Measurements from ENCODE around the gene HACD3. TPM values are rescaled to one million over a fixed set of nuclear protein-coding genes. Genes with fewer than 3 reads are reported as not detected.

HACD3 gene
- total and polyA plus RNA-seq, 2 of the 13 experiments (the other 11 are each of a cell fraction or from before 2014, with no cell fraction given), result 73.6 to 161 TPM

DNA sequence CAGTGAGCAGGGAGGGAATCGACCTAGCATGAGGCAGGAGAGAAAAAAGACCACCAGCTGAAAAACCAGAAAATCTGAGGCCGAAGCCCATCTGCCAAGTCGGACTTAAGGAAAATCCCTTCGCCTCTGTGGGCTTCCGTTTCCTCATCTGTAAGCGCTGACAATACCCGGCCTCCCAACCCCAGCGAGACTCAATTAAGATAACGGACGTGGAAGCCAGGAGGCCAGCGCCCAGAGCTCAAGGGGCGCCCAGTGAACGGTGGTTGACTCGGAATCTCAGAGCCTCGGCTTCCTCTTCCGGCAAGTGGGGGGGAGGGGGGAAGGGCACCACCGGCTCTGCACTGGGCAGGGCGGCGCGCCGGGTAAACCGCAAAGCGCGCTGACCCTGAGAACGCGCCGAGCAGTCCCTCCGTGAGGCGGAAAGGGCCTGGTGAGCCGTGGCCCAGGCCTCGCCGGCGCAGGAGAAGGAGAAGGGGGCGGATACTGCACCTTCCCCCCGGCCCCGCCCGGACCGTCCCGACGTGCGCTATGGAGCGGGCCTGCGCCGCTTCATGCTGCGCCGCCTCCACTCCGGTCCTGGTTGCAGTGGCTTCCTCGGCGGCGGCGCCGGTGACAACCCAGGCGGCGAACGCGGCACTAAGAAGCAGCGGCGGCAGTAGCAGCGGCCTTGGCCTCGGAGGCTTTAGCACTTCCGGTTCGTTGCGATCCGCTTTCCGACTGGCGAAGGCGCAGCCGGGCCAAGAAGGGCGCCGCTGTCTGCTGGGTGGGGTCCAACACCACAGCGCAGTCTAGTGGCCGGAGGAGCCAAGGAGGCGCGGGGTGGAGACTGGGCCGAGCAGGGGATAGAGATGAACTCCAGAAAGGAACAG is 13.0 kb upstream of the HACD3 start, which contains the start of gene DPP8 (continued):
- TF ChIP-seq, protein P1, sequence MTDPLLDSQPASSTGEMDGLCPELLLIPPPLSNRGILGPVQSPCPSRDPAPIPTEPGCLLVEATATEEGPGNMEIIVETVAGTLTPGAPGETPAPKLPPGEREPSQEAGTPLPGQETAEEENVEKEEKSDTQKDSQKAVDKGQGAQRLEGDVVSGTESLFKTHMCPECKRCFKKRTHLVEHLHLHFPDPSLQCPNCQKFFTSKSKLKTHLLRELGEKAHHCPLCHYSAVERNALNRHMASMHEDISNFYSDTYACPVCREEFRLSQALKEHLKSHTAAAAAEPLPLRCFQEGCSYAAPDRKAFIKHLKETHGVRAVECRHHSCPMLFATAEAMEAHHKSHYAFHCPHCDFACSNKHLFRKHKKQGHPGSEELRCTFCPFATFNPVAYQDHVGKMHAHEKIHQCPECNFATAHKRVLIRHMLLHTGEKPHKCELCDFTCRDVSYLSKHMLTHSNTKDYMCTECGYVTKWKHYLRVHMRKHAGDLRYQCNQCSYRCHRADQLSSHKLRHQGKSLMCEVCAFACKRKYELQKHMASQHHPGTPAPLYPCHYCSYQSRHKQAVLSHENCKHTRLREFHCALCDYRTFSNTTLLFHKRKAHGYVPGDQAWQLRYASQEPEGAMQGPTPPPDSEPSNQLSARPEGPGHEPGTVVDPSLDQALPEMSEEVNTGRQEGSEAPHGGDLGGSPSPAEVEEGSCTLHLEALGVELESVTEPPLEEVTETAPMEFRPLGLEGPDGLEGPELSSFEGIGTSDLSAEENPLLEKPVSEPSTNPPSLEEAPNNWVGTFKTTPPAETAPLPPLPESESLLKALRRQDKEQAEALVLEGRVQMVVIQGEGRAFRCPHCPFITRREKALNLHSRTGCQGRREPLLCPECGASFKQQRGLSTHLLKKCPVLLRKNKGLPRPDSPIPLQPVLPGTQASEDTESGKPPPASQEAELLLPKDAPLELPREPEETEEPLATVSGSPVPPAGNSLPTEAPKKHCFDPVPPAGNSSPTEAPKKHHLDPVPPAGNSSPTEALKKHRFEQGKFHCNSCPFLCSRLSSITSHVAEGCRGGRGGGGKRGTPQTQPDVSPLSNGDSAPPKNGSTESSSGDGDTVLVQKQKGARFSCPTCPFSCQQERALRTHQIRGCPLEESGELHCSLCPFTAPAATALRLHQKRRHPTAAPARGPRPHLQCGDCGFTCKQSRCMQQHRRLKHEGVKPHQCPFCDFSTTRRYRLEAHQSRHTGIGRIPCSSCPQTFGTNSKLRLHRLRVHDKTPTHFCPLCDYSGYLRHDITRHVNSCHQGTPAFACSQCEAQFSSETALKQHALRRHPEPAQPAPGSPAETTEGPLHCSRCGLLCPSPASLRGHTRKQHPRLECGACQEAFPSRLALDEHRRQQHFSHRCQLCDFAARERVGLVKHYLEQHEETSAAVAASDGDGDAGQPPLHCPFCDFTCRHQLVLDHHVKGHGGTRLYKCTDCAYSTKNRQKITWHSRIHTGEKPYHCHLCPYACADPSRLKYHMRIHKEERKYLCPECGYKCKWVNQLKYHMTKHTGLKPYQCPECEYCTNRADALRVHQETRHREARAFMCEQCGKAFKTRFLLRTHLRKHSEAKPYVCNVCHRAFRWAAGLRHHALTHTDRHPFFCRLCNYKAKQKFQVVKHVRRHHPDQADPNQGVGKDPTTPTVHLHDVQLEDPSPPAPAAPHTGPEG (CRISPR knock-in tag; IDR thresholded peaks at IDR 0.05), result no peak; the same call in none of the 2 replicates
- TF ChIP-seq SALL2 (CRISPR knock-in tag; IDR thresholded peaks at IDR 0.05) (peak; percentile 96), AGO2 (optimal IDR thresholded peaks at IDR 0.05; ENCODE audit: low read depth, low read length) (peak; percentile 94), EP300 (IDR thresholded peaks at IDR 0.05; ENCODE audit: low read depth in 2 of 2, low read length in 2 of 2) (no peak), EP300 (CRISPR knock-in tag; IDR thresholded peaks at IDR 0.05; ENCODE audit: borderline replicate concordance) (peak; percentile 60; the same call in 1 of the 2 replicates), ZKSCAN5 (CRISPR knock-in tag; IDR thresholded peaks at IDR 0.05) (no peak), PHF21A (CRISPR knock-in tag; IDR thresholded peaks at IDR 0.05) (peak; percentile 83), ZNF850 (CRISPR knock-in tag; conservative IDR thresholded peaks at IDR 0.05) (no peak; the same call in 1 of the 2 replicates), FOXK2 (IDR thresholded peaks at IDR 0.05) (no peak)
- TF ChIP-seq, protein P2, sequence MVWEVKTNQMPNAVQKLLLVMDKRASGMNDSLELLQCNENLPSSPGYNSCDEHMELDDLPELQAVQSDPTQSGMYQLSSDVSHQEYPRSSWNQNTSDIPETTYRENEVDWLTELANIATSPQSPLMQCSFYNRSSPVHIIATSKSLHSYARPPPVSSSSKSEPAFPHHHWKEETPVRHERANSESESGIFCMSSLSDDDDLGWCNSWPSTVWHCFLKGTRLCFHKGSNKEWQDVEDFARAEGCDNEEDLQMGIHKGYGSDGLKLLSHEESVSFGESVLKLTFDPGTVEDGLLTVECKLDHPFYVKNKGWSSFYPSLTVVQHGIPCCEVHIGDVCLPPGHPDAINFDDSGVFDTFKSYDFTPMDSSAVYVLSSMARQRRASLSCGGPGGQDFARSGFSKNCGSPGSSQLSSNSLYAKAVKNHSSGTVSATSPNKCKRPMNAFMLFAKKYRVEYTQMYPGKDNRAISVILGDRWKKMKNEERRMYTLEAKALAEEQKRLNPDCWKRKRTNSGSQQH (CRISPR knock-in tag; IDR thresholded peaks at IDR 0.05; ENCODE audit: low read depth), result peak; percentile 67
- TF ChIP-seq, protein P3, sequence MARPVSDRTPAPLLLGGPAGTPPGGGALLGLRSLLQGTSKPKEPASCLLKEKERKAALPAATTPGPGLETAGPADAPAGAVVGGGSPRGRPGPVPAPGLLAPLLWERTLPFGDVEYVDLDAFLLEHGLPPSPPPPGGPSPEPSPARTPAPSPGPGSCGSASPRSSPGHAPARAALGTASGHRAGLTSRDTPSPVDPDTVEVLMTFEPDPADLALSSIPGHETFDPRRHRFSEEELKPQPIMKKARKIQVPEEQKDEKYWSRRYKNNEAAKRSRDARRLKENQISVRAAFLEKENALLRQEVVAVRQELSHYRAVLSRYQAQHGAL (CRISPR knock-in tag; IDR thresholded peaks at IDR 0.05; ENCODE audit: not compliant biosample characterization), result peak; percentile 58
- TF ChIP-seq, protein P4, sequence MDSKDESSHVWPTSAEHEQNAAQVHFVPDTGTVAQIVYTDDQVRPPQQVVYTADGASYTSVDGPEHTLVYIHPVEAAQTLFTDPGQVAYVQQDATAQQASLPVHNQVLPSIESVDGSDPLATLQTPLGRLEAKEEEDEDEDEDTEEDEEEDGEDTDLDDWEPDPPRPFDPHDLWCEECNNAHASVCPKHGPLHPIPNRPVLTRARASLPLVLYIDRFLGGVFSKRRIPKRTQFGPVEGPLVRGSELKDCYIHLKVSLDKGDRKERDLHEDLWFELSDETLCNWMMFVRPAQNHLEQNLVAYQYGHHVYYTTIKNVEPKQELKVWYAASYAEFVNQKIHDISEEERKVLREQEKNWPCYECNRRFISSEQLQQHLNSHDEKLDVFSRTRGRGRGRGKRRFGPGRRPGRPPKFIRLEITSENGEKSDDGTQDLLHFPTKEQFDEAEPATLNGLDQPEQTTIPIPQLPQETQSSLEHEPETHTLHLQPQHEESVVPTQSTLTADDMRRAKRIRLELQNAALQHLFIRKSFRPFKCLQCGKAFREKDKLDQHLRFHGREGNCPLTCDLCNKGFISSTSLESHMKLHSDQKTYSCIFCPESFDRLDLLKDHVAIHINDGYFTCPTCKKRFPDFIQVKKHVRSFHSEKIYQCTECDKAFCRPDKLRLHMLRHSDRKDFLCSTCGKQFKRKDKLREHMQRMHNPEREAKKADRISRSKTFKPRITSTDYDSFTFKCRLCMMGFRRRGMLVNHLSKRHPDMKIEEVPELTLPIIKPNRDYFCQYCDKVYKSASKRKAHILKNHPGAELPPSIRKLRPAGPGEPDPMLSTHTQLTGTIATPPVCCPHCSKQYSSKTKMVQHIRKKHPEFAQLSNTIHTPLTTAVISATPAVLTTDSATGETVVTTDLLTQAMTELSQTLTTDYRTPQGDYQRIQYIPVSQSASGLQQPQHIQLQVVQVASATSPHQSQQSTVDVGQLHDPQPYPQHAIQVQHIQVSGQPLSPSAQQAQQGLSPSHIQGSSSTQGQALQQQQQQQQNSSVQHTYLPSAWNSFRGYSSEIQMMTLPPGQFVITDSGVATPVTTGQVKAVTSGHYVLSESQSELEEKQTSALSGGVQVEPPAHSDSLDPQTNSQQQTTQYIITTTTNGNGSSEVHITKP (CRISPR knock-in tag; IDR thresholded peaks at IDR 0.05; ENCODE audit: low read depth), result peak; percentile 56; the same call in 1 of the 2 replicates
- TF ChIP-seq, protein P5, sequence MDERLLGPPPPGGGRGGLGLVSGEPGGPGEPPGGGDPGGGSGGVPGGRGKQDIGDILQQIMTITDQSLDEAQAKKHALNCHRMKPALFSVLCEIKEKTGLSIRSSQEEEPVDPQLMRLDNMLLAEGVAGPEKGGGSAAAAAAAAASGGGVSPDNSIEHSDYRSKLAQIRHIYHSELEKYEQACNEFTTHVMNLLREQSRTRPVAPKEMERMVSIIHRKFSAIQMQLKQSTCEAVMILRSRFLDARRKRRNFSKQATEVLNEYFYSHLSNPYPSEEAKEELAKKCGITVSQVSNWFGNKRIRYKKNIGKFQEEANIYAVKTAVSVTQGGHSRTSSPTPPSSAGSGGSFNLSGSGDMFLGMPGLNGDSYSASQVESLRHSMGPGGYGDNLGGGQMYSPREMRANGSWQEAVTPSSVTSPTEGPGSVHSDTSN (CRISPR knock-in tag; IDR thresholded peaks at IDR 0.05), result no peak

Data from HepG2 (cell line).